Inferior parietal cortex (tissue), 1 donor: ENCODE data around the gene SNX14.

ENCODE experiments used
- DNase-seq: peaks from one replicate; pipeline ENCODE4 v3.0.0-alpha.2; 2016; ENCODE audit errors: extremely low spot score

SNX14 gene

DNA sequence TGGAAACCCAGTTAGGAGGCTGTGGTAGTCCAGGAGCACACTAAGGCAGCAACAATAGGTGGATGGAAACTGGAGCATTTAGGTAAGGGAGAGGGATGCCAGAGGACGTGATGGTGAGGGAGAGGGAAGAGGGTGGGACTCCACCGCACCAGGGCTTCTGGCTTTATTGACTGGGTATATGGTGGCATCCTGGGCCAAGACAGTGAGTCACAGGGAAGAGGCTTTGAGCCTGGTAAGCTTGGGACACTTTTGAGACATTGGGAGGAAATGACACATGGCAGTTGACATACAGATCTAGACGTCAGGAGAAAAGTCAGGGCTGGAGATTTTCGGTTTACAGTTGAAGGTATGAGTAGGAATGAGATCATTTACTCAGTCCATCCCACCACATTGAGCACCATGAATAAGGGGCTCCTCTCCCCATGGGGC is 128.9 kb downstream of the SNX14 start:
- DNase-seq: no peak

DNA sequence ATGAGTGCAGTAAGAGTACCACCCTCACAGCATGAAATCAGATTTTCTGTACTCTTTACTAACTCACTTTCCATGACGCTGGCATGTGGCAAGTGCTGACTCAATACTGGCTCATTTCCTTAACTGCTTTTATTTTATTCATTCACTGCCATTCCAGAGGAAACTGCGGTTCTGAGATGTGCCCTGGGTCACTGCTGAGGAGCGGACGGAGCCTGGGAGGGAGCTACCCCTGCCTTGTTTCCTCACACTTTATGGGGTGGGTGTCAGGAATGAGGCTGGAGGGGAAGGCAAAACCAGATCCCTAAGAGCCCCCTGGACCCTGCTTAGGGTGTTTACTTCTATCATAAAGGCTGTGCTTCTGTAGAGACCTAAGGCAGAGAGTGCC is 129.4 kb downstream of the SNX14 start:
- DNase-seq: no peak

DNA sequence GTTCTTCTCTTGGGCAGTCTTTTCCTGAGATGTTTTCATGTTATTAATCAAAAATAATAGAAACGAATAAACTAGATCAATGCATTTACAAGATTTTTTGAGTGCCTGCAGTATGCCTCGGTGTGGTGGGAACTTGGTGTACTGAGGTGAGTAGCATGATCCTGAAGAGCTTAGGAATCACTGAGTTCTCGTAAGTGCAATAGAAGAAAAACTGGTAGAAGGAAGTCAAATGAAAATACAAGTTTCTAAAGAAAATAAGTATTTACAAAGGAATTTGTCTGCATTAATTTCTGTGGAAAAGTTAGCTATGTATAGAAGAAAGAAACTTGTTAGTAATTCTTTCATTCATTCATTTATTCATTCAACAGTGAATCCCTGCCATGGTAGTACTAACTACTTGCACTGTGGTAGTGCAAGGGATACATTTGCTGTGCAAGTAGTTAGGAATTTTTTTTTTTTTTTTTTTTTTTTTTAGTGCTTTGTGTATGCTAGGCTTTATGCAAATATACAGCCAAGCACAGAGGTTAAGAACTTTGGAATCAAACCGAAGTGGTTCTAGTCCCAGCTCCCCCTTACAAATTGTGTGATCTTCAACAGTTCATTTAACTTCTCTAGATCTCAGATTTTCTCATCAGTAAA is 129.9 kb downstream of the SNX14 start:
- no peak for DNase-seq

DNA sequence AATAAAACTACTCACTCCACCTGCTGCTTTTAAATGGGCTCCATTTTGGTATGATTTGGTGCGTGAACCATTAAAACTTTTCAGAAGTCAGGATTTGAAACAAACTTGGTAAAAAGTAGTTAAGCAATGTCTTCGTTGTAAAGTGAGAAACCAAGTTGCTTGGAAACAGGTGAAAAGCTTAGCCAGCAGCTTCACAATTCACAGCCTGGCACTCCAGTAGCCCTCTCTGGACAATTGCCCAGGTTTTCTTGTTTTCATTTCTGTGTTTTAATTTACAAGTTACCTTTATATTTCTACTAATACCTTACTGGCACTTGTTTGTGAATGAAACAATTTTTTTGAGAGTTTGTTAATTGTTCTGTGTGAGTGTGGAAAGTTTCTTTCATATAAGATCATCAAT is 131.0 kb downstream of the SNX14 start:
- DNase-seq: no peak

DNA sequence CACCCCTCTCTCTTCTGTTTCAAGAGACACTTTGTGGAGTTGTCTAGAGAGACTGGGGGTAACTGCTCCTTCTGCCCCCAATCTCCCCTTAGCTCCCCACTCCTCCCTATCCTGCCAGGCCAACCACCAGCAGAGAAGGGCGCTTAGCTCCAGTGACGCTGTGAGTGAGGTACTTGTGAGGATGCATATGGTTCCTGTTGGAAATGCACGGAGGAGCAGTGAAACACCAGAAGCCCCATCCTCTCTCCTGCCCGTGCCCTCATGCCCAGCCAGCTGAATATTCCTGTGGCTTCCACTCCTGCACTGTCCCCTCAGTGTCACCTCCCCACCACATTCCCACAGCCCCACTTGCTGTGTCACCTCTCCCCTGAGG is 131.9 kb downstream of the SNX14 start:
- DNase-seq: no peak

DNA sequence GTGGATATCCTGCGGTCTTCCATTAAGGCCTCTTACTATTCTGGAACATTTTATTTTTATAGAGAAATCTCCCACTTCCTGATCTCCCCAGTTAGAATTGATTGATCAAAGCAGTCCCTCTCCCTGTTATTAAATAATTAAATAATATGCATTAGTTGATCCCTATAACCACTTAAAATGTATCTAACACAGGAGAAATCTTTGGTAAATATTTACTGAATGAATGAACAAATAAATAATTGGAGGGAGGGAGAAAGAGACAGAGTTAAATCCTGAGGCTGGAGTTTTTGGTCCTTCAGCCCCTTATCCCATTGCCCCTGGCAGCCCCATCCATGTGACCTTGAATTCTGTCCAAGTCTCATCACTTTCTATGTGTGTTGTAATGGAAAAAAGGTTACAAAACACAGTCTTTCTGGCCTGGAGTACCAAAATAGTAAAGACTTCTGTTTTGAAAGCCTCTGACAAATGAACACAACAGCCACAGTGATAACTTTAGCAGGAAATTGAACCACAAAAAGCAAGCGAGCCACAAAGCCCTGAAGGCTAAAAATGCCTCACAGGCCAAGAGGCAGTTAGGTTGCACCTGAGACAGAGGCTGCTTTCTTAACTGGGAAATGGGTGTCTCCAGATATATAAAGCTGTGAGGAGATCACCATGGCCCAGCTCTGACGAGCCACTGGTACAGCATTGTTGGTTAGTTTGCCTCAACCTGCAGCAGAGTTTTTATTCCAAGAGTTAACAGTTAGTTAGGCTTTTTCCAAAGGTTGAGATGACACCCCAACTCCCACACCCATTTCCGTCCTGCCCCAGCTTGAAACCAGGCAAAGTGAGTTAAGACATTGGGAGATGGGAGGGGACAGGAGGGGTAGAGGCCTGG is 132.5 kb downstream of the SNX14 start:
- DNase-seq: no peak

DNA sequence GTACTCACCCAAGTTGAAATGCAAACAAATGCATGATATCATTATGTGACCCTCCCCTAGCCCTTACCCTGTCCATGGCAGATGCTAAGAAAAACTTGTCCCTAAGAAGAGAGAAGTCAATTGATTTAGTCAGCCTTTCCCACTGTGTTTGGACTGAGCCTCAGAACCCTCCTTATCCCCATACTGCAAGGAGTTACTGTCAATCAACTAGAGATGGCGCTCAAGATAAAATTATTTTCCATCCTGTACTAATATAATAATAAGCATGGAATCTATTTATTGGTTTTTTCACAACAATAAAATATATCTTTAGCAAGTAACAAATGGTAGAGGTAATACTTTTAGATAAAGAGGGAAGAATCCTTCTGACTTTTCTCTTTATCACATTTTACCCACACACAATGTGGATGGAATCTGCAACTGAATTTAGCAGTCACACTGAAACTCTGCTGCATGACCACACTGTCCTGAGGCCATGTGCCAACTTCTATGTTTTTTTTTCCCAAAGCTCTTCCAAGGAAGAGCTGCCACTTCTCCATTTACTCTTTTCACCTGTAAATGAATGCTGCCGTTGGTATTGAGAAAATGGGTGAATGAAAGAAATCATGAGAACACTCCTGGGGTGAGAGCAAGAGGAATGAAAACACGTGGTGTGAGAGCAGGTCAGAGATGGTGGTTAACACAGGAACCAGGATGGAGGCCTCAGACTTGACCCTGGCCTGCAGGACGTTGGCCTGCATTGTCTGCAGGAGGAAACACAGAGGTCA is 133.3 kb downstream of the SNX14 start:
- DNase-seq: no peak

DNA sequence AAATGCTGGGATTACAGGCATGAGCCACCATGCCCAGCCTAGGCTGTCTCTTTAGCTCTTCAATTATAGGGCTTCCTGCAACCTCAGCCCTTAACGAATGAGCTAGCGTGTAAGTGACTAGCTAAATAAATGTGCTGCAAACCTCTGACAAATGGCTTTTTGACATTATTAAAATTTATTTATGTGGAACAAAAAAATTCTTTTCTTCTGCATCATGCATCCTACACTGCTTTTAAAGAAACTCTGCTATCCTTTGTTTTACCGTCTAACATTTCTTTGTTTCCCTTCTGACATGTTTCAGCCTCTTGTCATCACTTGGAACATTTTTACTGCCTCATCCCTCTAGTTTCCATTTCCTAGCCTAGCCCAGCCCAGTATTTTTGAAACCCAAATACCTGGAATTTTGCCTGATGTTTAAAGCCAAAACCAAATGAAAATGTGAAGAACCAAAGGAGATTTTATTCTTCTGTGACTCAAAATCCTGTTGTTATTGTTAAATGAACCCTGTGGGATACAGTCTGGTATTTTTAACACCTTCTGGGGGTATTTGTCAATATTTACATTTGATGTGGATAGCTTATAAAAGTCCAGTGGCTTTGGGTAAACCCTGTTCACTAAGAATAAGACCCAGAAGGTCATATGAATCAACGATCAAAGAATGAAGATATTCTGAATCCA is 134.3 kb downstream of the SNX14 start:
- no peak for DNase-seq

DNA sequence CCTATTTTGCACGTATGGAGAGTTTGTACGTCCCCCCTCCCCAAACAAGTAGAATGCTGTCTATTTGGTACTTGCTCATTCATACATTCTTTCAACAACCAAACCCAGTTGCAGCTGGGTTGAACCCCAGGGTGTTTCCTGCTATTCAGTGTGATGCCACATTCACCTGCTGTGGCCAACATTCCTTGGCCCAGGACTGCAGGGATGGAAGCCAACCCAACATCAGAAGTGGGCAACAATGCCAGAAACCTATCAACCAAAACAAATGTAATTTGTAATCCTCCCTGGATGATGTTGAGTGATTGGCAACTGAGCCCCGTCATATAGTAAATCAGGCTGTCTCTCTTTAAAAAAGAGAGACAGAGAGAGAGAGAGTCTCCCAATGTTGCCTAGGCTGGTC is 134.9 kb downstream of the SNX14 start:
- no peak for DNase-seq

DNA sequence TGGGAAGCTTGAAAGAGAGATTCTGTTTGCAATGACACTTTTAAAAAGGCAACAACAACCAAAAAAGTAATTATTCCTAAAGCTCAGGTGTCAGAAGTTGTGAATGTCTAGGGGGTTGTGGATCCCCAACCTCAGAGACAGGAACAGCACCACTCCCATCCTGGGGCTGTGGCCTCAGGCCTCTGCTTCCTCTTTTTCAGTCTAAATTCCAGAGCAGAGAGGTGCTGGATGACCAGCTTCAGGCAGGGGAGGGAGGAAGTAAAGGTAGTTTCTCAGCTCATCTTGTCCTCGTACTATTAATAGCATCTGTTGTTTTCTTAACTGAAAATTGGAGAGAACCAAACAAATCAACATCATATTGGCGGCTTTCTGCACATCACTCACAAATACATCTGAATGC is 135.5 kb downstream of the SNX14 start:
- DNase-seq: no peak

DNA sequence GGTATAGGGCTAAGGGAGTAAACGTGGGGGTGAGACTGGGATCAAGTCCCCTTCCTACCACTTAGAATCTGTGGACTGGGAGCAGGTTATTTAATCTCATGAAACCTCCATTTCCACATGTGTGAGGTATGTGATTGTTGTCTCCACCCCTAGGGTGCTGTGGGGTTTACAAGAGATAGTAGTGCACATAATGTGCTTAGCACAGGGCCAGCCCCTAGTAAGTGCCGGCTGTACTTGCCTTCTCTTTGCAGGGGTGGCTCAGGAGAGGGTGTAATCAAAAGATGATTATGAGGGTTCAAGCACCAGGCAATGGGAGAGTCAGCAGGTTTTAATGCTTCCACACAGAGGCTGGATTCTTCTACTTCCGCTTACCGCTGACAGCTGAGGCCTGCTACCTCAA is 136.9 kb downstream of the SNX14 start:
- DNase-seq: no peak
